SH-SY5Y (cell line): Measurements from ENCODE around the gene COX8A.

Source experiments
- GATA2 ChIP-seq: IDR thresholded peaks from 2 replicates; pipeline ENCODE4 v1.6.1; 2011; ENCODE audit warnings: mild to moderate bottlenecking, low read depth, low read length
- GATA3 ChIP-seq: IDR thresholded peaks from 2 replicates; pipeline ENCODE4 v1.6.1; 2011; ENCODE audit warnings: low read depth, mild to moderate bottlenecking, low read length, moderate library complexity

DNA sequence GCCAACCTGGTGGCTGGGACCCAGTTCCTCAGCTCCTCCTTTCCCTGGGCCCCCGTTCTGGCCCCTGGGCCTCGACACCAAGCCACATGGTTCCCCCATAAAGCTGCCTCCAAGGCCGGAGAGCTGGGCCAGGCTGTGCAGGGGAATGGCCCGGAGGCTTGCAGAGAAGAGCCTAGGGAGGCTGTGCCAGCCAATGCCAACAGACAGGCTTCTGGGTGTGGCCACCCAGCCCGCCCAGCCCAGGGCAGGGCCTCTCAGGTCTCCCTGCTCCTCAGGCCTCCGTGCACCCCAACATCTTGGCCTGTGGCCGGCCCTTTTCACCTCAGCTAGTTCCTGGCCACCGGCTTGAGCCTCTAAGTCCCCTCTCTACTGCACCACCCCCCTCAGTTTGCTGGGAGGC, 43.9 kb downstream of the COX8A start:
- TF ChIP-seq GATA2 (no peak), GATA3 (no peak)
